HG03460 (cell line): Measurements from ENCODE around the gene ERGIC2.
A peak's percentile ranks its signal among the peaks of the same experiment; 100 is the strongest.
"Not testable (repeated sequence)": the region's sequence is repeated elsewhere in the genome, so short reads cannot be mapped to it uniquely, and the experiment has no call there.

ENCODE experiments used
- ATAC-seq: cut with Tn5 transposase; IDR thresholded peaks from one replicate; pipeline ENCODE4 v1.9.1; 2021; ENCODE audit not compliant: unreplicated experiment

The ERGIC2 gene

GRCh38 chr12:29380536-29381523 lies at the start of gene ERGIC2:
ERGIC2 (minus strand) TSS chr12:29381172; CDS start chr12:29371633, 9,539 bp downstream.
- ATAC-seq = peak; percentile 97

- ATAC-seq = no peak
Observed at GRCh38 chr12:29430716-29431044, 49.7 kb upstream of the ERGIC2 start.

- no peak for ATAC-seq
Observed at GRCh38 chr12:29429999-29430715, 49.2 kb upstream of the ERGIC2 start.

GRCh38 chr12:29428633-29429032 lies 47.7 kb upstream of the ERGIC2 start:
- peak; percentile 45 for ATAC-seq

- peak; percentile 98 for ATAC-seq
Observed at GRCh38 chr12:29427964-29428363, 47.0 kb upstream of the ERGIC2 start.

- no peak for ATAC-seq
Observed at GRCh38 chr12:29426498-29426897, 45.5 kb upstream of the ERGIC2 start.

GRCh38 chr12:29425722-29426121 lies 44.8 kb upstream of the ERGIC2 start:
- ATAC-seq = no peak

GRCh38 chr12:29416748-29417147 lies 35.8 kb upstream of the ERGIC2 start:
- no peak for ATAC-seq

- no peak for ATAC-seq
Observed at GRCh38 chr12:29415111-29415510, 34.1 kb upstream of the ERGIC2 start.

- ATAC-seq = no peak
Observed at GRCh38 chr12:29414368-29414767, 33.4 kb upstream of the ERGIC2 start.

GRCh38 chr12:29405561-29405960 lies 24.6 kb upstream of the ERGIC2 start:
- no peak for ATAC-seq

- ATAC-seq = no peak
Observed at GRCh38 chr12:29403991-29404390, 23.0 kb upstream of the ERGIC2 start.

- ATAC-seq = no peak
Observed at GRCh38 chr12:29402437-29402836, 21.5 kb upstream of the ERGIC2 start.

GRCh38 chr12:29398495-29398894 lies 17.5 kb upstream of the ERGIC2 start:
- ATAC-seq = no peak

- ATAC-seq = no peak
Observed at GRCh38 chr12:29396774-29397173, 15.8 kb upstream of the ERGIC2 start.

- ATAC-seq = no peak
Observed at GRCh38 chr12:29395356-29395755, 14.4 kb upstream of the ERGIC2 start.

GRCh38 chr12:29390419-29390818 lies 9.4 kb upstream of the ERGIC2 start:
- not testable (repeated sequence) for ATAC-seq

- ATAC-seq = no peak
Observed at GRCh38 chr12:29389295-29389919, 8.4 kb upstream of the ERGIC2 start.

- ATAC-seq = not testable (repeated sequence)
Observed at GRCh38 chr12:29386084-29386680, 5.2 kb upstream of the ERGIC2 start.

- ATAC-seq = not testable (repeated sequence)
Observed at GRCh38 chr12:29385194-29385593, 4.2 kb upstream of the ERGIC2 start.

GRCh38 chr12:29382251-29382650 lies 1.3 kb upstream of the ERGIC2 start:
- ATAC-seq = no peak
